ENCODE measurements around the gene ASCC1.

The ASCC1 gene

DNA sequence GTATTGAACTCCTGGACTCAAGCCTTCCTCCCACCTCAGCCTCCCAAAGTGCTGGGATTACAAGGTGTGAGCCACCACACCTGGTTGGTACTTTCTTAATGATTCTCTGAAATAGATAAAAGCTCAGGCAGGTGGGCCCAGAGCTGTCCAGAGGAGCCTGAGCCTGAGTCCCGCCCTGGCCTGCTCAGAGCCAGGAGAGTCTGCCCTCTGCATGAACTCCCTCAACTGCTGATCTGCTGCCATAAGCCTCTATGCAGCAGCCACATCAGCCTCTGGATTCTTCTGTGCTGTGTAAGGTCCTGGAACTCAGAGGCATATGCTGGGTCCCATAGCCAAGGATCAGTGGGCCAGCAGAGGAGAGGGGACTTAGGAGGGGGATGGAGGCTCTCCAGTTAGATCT, 34.6 kb upstream of the ASCC1 start:
- Histone ChIP-seq H3K27ac (peak overlapping the region in 10 of 21 experiments; percentile 0 to 84 (median 48)), H3K4me3 (no peak overlapping the region)

DNA sequence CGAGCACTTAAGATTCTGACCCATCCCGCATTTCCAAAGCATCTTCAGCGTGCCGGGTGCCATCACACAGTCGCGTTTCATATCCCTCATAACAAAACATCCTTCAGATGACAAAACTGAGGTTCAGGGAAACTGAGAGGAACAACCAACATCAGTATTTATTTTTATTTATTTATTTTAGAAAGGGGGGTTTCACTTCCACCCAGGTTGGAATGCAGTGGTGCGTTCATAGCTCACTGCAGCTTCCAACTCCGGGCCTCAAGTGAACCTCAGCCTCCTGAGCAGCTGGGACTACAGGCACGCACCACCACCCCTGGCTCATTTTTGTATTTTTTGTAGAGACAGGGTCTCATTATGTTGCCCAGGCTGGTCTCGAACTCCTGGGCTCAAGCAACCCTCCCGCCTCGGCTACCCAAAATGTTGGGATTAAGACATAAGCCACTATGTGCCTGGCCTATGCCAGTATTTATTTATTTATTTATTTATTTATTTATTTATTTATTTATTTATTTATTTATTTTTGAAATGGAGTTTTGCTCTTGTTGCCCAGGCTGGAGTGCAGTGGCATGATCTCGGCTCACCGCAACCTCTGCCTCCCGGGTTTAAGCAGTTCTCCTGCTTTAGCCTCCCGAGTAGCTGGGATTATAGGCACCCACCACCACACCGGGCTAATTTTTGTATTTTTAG, 33.2 kb upstream of the ASCC1 start:
- peak overlapping the region in 1 of 7 experiments; percentile 5 for H3K4me3 ChIP-seq
- H3K27ac ChIP-seq = peak overlapping the region in 20 of 21 experiments; percentile 53 to 91 (median 78)

DNA sequence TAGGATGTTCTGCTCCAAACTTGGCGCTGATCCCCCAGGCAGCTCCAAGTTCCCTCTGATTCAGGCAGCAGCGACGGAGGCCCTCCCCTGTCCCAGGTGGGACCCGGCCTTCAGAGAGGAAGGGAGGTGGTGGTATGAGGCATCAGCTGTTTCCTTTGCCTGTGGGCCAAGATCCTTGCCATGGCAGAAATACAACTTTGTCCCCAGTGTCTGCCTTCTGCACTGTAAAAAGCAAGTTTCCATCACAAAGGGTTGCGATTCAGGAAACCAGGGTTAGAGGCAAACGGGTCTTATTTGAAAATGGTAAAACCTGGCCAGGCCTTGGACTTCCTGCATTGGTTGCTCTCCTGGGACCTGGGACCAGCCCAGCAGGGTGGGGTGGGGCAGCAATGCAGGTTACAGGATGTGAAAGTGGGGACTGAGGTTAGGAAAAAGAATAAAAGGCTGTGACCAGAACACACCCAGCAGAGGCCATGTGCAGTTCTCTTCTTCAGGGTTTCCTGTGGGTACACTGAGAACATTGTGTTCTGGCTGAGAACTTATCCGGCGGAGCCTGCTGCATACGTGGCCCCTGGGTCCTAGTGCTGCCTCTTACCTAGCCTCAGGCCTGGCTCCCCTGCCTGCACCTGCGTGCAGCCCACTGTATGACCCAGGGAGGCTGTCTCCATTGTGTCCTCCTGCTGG, 32.5 kb upstream of the ASCC1 start:
- H3K4me3 ChIP-seq = peak overlapping the region in 3 of 7 experiments; percentile 5 to 19 (median 6)
- peak overlapping the region; percentile 24 to 91 (median 78) for H3K27ac ChIP-seq

DNA sequence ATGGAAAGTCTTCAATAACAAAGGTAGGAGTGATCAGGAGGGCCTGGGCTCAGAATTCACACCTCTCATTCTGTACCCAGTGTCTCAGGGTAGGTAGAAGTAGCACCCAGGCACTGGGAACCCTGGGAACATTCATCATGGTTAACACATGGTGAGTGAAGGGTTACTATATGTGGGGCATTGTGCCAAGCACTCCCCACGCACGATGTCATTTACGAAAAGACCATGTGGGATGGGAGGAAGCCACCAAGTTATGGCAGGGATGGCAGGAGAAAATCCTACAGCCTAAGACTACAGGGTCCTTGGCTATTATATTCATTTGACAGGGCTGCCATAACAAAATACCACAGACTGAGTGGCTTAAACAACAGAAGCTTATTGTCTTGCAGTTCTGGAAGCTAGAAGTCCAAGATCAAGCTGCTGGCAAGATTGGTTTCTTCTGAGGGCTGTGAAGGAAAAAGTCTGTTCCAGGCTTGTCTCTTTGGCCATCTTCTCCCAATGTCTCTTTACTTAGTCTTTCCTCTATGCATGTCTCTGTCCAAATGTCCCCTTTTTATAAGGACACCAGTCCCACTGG, 30.0 kb upstream of the ASCC1 start:
- no peak overlapping the region for H3K4me3 ChIP-seq
- peak overlapping the region in 14 of 21 experiments; percentile 6 to 84 (median 46) for H3K27ac ChIP-seq

DNA sequence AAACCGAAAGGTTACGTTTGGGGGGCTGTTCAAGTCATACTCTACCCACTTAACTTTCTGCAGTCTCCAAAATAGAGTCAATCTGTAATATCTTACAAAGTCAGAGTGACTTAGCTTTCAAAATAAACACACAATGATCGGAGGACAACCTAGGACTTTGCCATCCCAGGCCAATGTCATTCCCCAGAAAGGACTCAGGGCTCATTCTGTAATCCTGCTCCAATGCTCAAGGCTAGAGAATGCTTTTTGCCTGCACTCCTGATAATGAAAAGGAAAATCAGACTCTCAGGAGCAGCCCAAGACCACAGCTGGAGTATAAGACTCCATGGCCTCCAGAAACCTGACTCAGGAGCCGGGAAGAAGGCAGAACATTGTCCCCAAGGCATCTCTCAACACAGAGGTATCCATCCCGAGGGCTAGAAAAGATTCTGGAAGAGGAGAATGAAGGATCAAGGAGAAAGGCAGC, 28.5 kb upstream of the ASCC1 start:
- peak overlapping the region in 20 of 21 experiments; percentile 12 to 84 (median 56) for H3K27ac ChIP-seq
- no peak overlapping the region for H3K4me3 ChIP-seq

GRCh38 chr10:72243822-72244437, 27.9 kb upstream of the ASCC1 start:
- peak overlapping the region in 19 of 21 experiments; percentile 12 to 84 (median 61) for H3K27ac ChIP-seq
- no peak overlapping the region for H3K4me3 ChIP-seq

DNA sequence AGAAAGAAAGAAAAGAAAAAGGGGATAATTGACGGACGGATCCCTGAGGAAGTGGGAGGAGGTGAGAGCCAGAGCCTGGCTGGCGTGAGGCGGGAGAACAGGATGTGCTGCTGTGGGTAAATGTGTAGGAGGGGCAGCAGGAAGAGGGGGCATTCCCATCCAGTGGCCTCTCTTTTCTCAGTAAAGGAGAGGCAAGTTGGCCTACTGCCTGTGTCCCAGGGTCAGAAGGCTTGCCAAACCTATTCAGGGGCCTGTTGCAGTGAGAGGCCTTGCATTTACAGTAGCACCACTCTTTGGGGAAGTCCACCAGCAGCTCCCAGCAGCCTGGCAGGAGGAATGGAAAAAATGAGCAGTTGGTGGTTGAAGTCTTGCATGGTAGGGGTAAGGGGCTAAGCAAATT, 26.6 kb upstream of the ASCC1 start:
- H3K4me3 ChIP-seq = no peak overlapping the region
- peak overlapping the region in 18 of 21 experiments; percentile 2 to 83 (median 53) for H3K27ac ChIP-seq

DNA sequence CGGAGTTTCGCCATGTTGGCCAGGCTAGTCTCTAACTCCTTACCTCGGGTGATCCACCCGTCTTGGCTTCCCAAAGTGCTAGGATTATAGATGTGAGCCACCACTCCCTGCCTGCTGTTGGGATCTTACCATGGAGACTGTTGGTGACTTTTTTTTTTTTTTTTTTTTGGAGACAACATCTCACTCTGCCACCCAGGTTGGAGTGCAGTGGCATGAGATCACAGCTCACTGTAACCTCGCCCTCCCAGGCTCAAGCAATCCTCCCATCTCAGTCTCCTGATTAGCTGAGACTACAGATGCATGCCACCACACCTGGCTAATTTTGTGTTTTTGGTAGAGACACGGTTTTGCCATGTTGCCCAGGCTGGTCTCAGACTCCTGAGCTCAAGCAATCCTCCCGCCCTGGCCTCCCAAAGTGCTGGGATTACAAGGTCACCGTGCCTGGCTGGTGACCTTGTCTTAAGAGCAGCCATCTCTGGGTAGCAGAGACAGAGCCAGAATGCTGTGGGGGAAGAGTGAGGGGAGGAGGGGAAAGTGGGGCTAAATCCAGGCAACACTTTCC, 25.7 kb upstream of the ASCC1 start:
- Histone ChIP-seq H3K27ac (peak overlapping the region in 8 of 21 experiments; percentile 37 to 70 (median 63)), H3K4me3 (no peak overlapping the region)

DNA sequence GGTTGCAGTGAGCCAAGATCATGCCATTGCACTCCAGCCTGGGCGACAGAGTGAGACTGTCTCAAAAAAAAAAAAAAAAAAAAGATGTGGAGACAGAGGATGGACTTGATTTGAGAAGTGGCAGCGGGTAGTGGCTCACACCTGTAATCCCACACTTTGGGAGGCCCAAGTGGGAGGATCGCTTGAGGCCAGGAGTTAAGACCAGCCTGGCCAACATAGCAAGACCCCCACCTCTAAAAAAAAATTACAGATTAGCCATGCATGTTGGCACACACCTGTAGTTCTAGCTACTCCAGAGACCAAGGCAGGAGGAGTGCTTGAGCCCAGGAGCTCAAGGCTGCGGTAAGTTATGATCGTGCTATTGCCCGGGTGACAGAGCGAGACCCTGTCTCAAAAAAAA, 24.3 kb upstream of the ASCC1 start:
- no peak overlapping the region for H3K27ac ChIP-seq
- no peak overlapping the region for H3K4me3 ChIP-seq

DNA sequence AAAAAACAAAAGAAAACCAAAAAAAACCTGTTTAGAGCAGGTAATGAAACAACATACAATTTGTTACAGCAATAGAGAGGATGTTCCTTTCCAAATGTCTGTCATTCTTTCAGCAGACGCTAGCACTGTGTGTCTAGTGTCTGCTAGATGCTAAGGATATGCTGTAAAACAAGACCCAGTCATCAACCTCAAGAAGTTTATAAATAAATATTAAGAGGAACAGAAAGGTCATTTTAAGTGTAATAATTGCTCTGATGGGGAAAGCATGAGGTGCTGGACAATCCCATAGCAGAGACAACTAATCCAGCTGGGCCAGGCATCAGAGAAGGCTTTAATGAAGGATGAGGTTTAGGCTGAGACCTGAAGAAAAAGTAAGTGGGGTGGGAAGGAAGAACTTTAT, 23.3 kb upstream of the ASCC1 start:
- no peak overlapping the region for H3K27ac ChIP-seq
- no peak overlapping the region for H3K4me3 ChIP-seq

- Histone ChIP-seq H3K4me3 (no peak overlapping the region), H3K27ac (peak overlapping the region in 1 of 21 experiments; percentile 7)
Observed at GRCh38 chr10:72238392-72239175, 22.5 kb upstream of the ASCC1 start.

DNA sequence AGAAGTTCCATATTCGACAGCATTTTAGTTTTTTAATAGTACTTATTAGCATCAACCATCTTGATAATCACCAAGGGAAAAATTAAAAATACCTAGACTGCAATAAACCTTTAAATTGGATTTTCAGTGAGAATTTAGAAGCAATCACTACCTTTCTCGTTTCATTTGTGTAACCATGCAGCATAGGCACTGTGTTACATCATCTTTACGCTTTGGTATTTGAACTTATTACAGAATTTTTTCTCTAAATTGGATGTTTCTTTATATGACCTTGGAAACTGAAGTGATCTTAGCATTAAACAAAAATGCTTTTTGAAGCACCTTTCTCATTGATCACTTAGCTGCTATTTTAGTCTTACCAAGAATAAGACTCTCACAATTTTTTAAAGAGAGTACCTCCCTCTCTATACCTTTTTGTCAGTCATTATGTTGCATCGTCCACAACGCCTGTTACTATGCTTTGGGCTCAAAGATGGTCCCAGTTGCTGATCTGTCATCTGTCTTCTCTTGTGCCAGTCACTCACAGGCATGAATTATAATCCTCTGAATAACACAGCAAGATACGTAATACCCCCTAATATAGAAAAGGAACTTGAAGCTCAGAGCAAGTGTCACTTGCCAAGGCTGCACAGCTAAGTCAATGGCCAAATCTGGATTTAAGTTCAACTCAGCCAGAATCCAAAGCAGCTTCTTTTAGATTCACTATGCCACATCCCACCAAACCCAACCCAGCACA, 19.6 kb upstream of the ASCC1 start:
- no peak overlapping the region for H3K27ac ChIP-seq
- no peak overlapping the region for H3K4me3 ChIP-seq

DNA sequence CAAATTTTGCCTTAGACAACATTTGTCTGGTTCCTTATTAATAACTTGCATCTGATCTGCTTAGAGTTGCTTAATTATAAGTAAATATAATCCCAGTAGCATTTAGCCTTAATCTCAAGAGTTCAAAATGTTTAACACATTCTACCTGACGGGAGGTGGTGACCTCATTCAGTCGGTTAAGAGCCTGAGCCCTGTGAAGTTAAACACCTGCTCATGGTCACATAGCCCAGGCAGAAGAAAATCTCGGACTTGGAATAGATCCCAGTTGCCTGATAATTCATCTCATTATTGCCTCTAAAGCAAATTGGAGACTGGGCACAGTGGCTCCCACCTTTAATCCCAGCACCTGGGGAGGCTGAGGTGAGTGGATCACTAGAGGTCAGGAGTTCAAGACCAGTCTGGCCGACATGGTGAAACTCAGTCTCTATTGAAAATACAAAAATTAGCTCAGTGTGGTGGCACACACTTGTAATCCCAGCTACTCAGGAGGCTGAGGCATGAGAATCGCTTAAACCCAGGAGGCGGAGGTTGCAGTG, 18.6 kb upstream of the ASCC1 start:
- H3K4me3 ChIP-seq = no peak overlapping the region

GRCh38 chr10:72233621-72234020, 17.5 kb upstream of the ASCC1 start:
- Histone ChIP-seq H3K4me3 (no peak overlapping the region), H3K27ac (peak overlapping the region in 2 of 21 experiments; percentile 6 to 22)

More for the DNA sequence above, 18.6 kb upstream of the ASCC1 start:
- no peak overlapping the region for H3K27ac ChIP-seq

DNA sequence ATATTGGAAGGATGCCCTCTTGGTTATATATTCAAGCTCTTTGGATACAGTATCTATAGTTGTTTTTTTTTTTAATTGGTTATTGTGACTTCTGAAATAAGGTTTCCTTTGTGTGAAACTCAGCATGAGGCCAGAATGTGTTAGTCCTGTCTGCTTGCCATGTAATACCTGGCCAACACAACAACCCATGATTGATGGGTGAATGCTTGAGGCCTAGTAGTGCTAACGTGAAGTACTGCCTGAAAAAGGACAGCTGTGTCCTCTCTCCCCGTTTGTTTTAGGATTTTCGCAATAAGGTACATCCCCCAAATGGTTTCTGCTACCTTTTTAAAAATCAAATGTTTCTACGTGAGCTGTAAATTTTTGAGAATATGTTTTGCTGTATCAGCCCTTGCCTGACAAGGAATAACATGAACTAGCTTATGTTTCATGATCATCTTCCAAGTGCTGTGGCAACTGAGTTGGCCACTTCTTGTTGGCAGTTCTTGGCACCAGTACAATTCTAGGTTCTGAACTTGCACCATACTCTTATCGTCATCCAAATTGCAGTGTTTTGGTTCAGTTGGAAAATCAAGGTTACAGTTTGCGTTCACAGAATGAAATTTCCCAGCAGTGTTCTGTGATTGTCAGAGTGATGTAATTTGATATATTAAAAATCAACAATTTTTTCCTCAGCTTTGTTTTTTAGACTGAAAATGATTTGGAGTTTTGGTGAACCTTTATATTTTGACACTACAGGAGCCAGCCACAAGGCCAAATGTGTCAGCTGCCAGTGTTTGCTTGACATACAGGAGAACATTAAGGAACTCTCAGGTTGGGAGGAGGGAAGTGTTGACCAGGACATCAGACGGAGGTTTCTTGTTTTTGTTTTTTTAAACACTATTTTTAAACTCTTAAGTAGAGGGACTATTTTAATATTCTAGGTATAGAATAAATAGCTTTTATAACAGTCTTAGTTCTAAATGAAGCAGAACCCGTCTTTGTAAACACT, 13.5 kb upstream of the ASCC1 start:
- H3K4me3 ChIP-seq = no peak overlapping the region
- H3K27ac ChIP-seq = peak overlapping the region in 4 of 21 experiments; percentile 5 to 46 (median 20)

DNA sequence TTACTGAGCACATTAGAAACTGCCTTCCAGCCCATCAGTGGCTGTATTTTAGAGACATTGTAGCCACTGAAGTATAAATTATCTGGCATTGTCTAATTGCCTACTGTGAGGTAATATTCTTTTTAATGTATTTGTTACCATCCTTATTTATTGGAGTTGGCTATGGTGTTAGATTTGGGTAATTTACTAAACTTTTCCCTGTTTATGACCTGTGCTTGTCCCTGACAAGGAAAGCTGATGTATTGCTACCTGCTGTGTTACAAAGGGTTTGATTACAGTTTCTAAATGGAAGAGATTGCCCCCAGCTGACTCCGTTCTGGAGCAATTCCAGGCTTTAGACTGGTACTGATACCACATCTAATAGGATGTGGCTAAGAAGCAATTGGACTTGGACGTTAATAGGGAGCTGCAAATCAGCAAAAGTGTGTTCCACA, 12.3 kb upstream of the ASCC1 start:
- H3K4me3 ChIP-seq = no peak overlapping the region
- H3K27ac ChIP-seq = peak overlapping the region in 5 of 21 experiments; percentile 0 to 36 (median 12)

DNA sequence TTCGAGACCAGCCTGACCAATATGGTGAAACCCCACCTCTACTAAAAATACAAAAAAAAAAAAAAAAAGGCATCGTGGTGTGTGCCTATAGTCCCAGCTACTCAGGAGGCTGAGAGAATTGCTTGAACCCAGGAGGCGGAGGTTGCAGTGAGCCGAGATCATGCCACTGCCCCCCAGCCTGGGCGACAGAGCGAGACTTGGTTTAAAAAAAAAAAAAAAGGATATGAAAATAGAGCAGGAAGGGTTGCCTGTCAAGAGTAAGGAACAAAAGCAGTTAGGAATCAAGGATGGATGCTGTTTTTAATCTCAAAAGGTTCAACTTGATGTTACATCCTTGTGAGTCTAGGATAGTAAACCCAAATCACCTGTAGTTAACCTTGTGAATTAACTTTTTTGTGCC, 11.8 kb upstream of the ASCC1 start:
- peak overlapping the region in 1 of 21 experiments; percentile 4 for H3K27ac ChIP-seq
- no peak overlapping the region for H3K4me3 ChIP-seq

Data from skin epidermis (tissue), 12 donors.